Left lobe of liver (tissue), 2 donors: ENCODE results near the gene FRAT2. TPM values are rescaled to one million over a fixed set of nuclear protein-coding genes. Genes with fewer than 3 reads are reported as not detected.
A peak's percentile ranks its signal among the peaks of the same experiment; 100 is the strongest.
"Not testable (repeated sequence)": the region's sequence is repeated elsewhere in the genome, so short reads cannot be mapped to it uniquely, and the experiment has no call there.

ENCODE experiments used
- ATAC-seq: fragments of 200-7000 bp; cut with Tn5 transposase; one replicate; pipeline ENCODE4 v1.9.1; 2020; ENCODE audit warnings: mild to moderate bottlenecking, moderate library complexity
- DNase-seq: peaks from one replicate; pipeline ENCODE4 v3.0.0-alpha.2; 2020; ENCODE audit warnings: low spot score
- total RNA-seq: library from RNA; stranded (reverse); gene quantifications from one replicate; pipeline ENCODE4 v1.2.1, GENCODE V29; 2021
- donor health status: DM: no; HTN: no; CAD: no; lungs with moderate emphysema.
- donor health status: DM: no; HTN: yes; CAD: no.

FRAT2 gene
- total RNA-seq, 1 donor from 2014 or later = 10.3 TPM

GRCh38 chr10:97292862-97293198 is 41.7 kb downstream of the FRAT2 start:
- no peak for DNase-seq
- no peak for ATAC-seq

- ATAC-seq (peak; percentile 96), DNase-seq (peak; percentile 96)
Observed at GRCh38 chr10:97292097-97292861, 42.2 kb downstream of the FRAT2 start, which contains the start of gene ARHGAP19. ARHGAP19 (minus strand) TSS chr10:97292637; CDS start chr10:97292627, 10 bp downstream.

GRCh38 chr10:97291357-97292096 is 43.0 kb downstream of the FRAT2 start:
- DNase-seq = peak; percentile 41
- ATAC-seq = peak; percentile 5

- DNase-seq = peak; percentile 40
- not testable (repeated sequence) for ATAC-seq
Observed at GRCh38 chr10:97290576-97291356, 43.8 kb downstream of the FRAT2 start.

GRCh38 chr10:97290076-97290475 is 44.5 kb downstream of the FRAT2 start:
- DNase-seq = peak; percentile 40
- ATAC-seq = not testable (repeated sequence)

Other genes with a start within 250 kb of the FRAT2 start
- gene SLIT1, start 148.8 kb downstream of the FRAT2 start, total RNA-seq = 0.08 TPM
- 4.1 TPM for gene ARHGAP19, start 42.1 kb downstream of the FRAT2 start, total RNA-seq
- gene FRAT1, start 15.5 kb downstream of the FRAT2 start, total RNA-seq = 10.0 TPM
- gene RRP12, start 66.6 kb upstream of the FRAT2 start, total RNA-seq = 7.0 TPM
- gene PGAM1, start 91.5 kb upstream of the FRAT2 start, total RNA-seq = 151 TPM
- 10.3 TPM for gene EXOSC1, start 111.3 kb upstream of the FRAT2 start, total RNA-seq
- gene ZDHHC16, start 111.4 kb upstream of the FRAT2 start, total RNA-seq = 25.2 TPM
- 20.7 TPM for gene MMS19, start 163.7 kb upstream of the FRAT2 start, total RNA-seq
- 7.1 TPM for gene UBTD1, start 164.2 kb upstream of the FRAT2 start, total RNA-seq
- gene ANKRD2, start 238.1 kb upstream of the FRAT2 start, total RNA-seq = not detected
- 66.2 TPM for gene HOGA1, start 249.7 kb upstream of the FRAT2 start, total RNA-seq